Kidney glomerular epithelial cell (primary cell): ENCODE results near the gene ZNF423.
A peak's percentile ranks its signal among the peaks of the same experiment; 100 is the strongest.

Experiments used
- DNase-seq: peaks from one replicate; lab custom pipeline; 2025; lab: John Stamatoyannopoulos, UW

Gene ZNF423

DNA sequence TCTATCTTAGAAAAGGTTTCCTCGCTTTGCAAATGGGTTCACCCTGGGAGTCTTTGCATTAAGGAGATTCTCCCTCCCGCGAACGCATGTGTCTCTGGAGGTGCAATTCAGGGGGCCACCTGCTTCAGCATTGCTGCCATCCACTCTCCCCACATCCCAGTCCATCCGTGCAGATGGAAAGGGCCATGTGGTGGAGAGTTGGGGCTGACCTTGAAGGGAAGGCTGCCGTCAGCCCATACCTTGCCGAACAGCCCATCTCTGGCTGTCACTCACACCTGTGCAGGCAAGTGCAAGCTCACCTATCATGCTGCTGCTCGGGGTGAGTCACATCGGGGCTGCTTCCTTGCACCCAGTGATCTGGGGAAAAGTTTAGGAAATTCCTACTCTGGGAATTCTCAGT, 106.1 kb downstream of the ZNF423 start:
- DNase-seq, result no peak

DNA sequence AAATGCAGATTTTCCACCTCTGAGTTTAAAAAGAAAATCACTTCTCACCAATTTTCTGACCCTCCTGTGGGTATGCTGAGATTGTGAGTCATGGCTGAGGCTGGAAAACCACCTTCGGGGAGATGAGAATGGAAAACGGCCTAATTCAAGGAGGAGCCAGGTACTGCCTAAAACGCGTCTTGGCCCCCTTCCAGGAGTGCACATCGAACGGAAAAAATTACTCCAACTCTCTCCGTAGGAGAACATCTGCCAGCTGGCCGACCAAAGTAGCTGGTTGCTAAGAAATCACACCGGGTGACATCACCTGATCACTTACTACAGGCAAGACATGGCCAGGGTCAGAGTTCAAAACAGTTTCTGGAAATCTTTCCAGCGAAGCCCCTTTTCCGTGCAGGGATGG, 107.6 kb downstream of the ZNF423 start:
- DNase-seq, result peak; percentile 53

DNA sequence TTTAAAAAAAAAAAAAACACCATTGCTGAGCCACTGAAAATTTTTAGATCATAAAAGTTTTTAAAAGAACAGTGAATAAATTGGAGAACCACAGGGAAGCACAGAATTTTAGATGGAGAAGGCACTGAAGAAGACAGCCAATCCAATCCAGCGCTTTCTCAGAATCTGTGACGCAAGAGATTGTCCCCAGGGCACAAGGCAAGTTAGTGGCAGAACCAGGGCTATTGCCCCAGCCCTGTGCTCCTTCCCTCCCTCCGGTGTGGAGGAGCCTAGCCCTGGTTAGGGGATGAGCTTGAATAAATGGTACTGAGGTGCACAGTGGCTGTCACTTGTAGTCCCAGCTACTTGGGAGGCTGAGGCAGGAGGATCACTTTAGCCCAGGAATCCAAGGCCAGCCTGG, 108.3 kb downstream of the ZNF423 start:
- no peak for DNase-seq

DNA sequence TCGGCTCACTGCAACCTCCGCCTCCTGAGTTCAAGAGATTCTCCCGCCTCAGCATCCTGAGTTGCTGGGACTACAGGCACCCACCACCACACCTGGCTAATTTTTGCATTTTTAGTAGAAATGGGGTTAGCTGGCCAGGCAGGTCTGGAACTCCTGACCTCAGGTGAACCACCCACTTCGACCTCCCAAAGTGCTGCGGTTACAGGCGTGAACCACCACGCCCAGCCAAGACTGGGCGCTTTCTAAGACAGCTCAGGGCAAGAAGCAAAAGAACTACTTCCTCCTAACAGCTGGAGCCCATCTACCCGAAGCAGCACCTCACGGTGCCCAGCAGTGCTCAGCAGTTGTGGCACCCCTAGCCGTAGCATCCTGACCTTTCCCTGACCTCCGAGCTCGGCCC, 109.4 kb downstream of the ZNF423 start:
- DNase-seq, result no peak

DNA sequence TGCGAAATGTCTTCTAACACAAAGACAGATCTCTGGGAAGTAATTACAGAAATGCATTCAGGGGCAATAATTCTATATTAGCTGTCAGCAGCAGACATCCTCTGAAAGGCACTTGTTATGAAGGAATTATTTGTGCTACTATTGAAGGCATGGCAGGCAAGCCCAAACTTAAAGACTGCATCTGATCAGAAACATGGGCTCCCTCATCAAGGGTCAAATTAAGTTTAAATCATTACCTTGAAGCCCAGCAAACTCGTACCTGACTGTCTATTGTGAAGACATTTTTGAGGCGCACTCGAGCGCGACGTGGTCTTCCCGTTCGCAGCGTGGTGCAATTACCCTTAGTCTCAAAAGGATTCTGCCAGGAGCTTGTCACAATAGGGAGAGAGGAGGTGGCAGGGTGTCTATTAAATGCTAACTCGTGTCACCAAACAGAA, 110.6 kb downstream of the ZNF423 start:
- no peak for DNase-seq

DNA sequence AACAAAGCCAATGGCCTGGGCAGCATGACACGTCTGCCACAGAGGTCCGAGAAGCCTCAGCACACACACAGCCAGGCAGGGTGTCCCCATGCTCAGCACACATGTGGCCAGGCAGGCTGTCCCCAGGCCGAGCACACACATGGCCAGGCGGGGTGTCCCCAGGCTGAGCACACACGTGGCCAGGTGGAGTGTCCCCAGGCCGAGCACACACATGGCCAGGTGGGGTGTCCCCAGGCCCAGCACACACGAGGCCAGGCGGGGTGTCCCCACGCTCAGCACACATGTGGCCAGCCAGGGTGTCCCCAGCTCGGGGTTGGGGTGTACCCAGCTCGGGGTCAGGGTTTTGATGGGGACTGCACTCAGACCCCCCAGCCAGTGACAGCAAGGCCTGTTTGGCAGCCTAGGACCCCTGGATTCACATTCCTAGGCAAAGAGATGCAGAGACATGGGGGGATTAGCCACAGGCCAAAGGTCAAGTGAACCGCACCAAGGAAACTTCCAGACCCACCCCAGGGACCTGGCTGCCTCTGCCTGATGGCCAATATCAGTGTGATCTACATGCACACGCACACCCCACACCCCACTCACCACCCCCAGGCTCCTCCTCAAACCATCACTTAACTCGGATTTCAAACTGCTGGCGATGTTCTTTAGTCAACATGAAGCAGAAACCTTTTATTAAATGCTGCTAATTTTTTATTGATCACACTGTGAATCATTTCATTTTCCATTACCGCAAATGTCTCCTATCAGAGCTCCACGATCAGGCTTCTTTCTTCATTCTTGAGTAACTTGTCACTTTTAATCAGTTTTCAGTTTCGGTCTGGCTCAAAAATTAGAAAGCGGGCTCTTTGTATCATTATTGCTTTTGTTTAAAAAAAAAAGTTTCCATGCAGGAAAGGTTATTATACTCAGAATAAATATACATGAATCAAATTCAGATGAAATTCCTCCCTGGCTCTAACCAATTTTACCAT, 111.4 kb downstream of the ZNF423 start:
- DNase-seq, result no peak

DNA sequence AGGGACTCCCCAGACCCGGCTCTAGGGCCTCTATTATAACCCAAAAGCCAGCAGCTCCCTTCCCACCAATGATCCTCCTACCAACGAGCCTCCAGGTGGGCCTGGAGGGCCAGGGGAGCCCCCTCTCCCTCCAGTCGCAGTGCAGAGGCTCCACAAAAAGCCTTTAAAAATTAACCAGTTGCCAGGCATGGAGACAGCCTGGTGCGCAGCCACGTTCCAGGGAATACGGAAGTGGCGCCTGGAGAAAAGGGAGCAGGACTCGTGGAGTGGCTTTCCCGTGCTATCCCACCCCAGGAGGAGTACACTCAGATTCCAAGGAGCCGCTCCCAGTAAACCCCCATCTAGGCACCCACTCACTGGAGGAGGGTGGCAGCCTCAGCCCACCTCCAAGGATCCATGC, 112.3 kb downstream of the ZNF423 start:
- no peak for DNase-seq

DNA sequence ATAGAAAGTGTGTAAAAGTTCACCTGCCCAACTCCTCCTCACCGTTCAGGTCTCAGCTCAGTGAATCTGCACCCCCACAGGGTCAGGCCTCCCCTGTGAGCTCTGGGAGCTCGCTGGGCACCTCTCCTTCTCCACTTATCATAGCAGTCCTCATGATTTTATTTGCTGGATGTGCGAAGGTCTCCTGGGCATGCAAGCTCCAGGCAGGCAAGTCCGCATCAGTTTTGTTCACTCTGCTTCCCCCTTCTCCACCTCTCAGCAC, 112.8 kb downstream of the ZNF423 start:
- DNase-seq, result no peak

DNA sequence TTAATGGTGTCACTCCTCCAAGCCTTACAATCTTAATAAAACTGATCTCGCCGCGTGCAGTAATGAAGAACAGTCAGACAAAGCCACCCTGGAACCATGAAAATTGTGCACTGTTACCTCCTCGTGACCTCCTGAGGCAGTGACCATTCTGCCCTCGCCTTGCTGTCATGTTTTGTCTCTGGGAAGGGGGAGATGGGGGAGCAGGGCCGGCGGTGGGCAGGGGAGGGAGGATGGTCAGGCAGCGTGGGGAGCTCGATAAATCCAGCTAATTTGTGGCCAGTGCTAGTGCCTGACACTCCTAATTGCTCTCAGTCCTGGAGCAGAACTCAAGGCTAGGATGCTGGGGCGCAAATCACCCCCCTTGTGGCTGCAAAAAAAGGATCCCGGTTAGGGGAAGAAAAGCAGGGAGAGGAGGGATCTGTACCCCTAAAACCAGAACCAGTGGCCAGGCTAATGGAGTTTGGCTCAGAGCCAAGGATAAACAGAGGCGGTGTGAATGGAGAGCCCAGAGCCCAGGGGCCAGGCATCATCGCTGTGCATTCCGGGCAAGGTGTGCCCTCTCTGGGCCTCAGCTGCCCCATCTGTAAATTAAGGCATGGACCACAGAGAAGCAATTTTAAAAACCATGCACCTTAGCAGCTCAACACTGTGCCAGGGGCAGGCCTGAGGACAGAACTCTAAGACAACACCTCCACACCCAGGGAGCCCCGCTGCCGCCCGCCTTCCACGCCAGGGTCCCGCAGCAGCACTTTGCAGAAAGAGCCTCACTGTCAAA, 113.3 kb downstream of the ZNF423 start:
- DNase-seq, result no peak

DNA sequence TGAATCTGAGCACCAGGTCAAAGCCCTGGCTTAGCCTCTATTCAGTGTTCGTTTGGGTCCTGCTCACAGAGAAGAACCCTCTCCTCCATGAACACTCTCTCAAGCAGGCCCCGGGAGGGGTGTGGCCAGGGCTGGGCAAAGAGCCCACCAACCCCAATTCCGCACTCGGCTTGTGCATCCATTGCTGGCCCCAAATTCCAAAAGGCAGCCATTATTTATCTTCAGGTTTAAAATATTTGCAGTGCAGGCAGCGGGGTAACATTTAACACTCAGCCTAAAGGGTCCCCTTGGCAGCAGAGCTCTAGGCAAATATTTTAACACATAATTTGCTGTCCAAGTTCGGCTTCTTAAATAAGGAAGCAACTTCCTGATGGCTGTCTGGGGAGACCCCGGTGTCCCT, 115.7 kb downstream of the ZNF423 start:
- DNase-seq, result no peak

DNA sequence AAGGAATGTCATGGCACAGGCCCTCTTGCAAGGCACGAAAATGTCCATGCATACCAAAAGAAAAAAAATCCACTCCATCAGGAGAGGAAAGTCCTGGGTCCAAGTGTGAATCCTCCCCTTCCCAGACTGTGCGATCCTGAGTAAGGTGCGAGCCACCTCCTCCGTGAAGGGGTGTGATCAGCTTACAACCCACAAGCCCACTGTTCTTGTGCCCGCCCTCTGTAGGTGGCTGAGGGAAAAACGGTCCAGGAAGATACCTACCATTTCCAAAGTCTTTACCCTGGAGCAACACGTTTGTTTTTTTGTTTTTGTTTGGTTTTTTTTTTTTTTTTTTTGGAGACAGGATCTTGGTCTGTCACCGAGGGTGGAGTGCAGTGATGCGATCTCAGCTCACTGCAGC, 116.5 kb downstream of the ZNF423 start:
- no peak for DNase-seq

DNA sequence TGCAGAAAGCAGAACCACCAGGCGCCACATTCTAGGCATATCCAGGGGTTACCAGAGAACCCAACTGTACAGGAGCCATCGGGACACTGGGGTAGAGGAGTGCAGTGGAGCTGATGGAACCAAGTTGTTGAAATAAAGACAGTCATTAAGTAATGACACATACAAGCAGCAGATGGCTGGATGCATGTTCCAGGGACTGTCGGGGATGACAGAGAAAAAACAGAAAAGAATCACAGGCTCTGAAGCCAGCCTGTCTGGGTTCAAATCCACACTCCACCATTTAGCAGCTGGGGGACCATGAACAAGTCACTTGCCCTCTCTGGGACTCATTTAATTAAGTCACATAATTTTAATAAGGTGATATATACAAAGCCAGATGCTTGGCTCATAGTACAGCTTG, 117.1 kb downstream of the ZNF423 start:
- no peak for DNase-seq

DNA sequence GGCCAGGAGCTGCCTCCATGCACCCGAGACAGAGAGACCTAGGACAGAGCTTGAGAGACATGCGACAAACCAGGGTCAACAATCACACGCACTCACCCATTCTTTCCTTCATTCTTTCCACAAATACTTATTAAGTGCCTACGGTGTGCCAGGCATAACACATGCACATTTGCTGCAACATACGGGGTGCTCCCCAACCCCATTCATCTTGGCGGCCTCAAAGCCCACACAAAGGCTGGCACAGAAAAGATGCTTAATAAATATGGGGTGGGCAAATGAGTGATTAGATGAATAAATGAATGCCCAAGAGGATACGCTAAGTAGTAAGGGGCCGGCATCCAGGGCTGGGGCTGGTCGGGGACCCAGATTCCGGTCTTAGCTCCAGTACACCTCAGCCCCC, 117.9 kb downstream of the ZNF423 start:
- no peak for DNase-seq

DNA sequence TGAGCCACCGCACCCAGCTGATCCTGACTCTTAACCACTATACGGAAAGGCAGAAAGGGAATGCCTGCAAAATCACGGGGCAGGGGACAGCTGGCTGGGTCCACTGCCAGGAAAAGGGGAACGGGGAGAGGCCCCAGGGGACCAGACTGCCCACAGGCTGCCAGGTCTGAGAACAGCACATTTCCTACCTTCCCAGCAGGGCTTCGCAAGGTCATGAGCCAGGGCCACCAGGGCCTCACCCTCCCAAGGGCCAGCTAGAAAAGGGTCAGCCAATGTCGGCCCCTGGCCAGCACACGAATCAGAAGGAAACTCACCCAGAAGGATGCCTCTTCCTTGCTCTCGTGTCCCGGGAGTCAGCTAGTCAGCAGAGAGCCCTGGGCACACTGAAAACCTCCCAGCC, 118.4 kb downstream of the ZNF423 start:
- DNase-seq, result no peak

DNA sequence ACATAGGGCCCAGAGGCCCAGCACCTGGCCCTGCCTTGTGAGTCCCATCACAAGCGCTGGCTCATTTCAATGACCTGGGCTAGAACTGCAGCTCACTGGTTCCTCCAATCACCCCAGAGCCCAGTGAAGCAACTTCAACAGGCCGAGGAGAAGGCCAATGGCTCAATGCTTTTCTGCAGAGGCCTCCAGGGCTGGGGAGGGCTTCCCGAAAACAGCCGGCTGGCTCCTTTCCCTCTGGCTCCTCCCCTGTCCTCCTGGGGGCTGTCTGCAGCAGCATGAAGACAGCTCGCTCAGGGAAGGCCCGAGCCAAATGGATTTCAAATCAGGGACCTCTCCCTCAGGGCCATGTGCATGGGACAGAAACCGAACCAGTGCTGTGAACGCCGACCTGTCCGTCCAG, 121.6 kb downstream of the ZNF423 start:
- no peak for DNase-seq

DNA sequence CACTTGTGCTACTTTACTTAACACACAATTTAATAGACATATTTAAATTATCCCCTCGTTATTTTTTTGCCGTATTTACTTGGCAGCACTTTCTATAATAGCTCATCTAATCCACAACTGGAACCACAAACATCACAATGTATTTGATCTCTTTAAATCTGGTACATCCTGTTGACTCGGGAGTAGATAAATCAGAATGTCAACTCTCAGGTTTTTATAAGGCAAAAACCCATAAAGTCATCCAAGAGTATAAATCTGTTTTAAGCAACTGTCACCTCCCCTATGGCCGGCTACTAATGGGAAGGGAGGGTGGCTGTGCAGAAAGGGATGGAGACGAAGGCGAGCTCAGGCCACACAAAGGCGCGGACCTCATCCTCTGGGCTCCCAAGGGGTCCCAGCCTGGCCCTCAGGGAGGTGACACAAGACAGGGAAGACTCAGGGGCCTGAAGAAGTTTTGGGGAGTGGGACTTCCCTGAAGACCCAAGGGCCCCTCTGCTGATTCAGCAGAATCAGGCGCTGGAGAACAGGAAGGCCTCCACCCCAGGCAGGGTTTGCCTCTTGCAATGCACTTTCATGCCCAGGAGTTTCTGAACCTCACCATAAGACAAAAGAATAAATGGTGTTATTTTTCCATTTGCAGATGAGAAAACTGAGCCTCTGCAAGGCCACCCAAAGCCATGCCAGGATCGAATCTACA, 122.5 kb downstream of the ZNF423 start:
- DNase-seq, result no peak

DNA sequence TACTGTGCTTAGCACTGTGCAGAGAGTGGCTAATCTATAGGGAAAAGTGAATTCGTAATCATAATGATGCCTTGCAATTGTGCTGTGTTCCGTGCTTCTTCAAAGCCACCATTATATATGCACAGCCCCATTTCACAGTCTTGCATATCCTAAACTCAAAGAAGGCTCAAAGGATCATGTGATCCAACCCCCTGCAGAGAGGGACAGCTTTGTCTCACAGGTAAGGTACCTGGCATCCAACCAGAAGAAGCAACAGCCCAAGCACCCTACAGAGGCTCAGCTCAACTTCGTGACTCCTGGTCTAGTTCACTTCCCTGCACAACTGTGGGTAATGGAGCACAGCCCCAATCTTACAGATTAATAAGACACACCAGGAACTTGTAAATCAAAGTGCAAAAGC, 124.0 kb downstream of the ZNF423 start:
- DNase-seq, result no peak

DNA sequence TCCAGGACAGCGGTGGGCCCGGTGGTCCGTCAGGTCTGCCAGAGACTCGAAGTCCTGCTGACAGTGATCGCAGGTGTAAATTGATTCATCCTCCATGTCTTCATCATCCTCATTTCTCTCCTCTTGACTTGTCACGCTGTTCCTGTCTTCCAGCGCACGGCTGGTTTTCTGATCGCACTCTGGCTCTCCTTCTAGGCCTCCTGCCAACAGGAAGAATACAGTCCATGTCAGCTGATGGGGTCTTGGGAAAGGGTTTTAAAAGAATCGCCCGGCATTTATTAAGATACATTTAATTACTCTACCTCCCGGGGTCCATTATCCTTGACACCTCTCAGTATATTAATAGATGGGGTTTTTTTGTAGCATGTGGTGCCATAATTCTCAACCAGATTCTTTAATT, 125.1 kb downstream of the ZNF423 start:
- no peak for DNase-seq

DNA sequence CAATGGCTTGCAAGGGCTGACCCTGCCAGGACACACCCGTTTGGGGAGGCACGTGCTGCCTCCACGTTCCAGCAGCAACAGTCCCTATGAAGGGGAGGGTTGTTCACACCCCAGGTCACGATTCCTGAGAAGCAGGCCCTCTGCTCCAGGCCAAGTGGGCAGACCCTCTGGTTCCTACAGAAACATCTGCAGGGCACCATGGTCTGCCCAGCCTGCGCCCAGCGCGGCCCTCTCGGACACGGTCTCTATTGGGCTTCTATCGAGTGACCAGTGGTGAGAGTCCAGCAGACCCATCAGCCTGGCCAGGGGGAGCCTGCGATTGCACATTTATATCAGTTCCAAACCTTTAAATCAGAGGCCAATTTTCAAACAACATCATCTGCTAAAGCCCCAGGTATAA, 128.3 kb downstream of the ZNF423 start:
- DNase-seq, result no peak

DNA sequence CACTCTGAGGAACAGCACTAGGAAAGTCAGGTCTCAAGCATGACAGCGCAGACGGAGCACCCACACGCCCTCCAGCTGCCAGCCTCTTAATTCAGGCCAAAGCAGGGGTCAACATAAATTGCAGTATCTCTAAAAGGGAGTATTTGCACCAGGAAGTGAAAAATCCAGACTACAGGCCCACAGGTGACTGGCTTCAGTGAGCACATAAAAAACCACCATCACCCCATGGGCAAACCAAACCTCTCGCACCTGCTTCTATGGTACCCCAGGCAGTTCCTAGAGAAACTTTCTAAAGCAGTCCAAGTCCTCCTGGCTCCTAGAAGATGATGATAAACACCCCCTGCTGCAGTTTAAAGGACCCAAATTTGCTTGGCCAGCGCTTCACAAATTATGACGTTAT, 129.8 kb downstream of the ZNF423 start:
- no peak for DNase-seq

DNA sequence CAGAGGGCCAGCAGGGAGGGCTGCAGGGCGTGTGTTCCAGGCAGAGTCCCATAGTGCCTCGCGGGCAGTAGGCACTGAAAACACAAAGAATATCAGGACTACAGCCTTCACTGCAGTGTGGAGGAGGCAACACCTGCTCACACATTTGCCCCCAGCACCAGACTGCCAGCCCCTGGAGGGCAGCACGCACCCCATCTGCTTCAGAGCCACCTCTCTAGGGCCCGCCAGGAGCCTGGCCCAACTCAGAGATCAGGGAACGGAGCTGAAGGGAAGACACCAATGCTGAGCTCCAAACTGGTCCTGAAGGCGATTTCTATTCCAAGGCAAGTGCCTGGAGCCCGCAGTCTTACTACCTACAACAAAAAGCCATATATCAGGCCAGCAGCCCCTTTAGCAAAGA, 130.3 kb downstream of the ZNF423 start:
- DNase-seq, result no peak

DNA sequence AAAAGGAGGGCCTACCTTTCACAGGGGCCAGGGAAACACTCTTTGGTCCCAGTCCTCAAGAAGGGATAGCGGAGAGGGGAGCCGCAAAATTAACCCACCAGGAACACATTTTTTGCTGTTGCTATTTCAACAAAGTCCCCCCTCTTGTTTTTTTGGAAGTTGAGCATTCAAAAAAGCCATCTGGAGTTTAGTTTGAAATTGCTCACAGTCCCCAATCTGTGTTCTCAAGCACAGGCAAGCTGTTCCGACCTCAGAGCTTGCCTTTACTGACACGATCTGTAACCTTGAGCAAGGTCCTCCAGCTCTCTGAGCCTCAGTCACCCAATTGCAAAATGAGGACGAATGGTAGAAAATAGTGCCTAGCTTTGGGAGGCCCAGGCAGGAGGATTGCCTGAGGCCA, 131.1 kb downstream of the ZNF423 start:
- no peak for DNase-seq

DNA sequence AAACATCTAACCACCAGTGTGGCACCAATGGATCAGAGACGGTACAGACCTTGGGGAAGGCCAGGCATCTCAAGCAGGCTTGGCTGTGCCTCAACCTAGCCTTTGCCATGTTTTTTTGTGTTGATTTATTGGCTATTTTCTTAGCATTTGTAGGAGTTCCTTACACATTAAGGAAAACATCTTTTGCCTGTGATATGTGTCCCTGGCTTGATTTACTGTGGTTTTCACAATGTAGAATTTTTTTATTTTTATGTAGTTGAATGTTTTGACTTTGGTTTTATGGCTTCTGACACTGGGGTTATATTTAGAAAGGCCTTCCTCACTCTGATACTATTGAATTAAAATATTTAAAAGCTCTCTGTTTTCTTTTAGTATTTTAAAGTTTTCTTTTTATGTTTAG, 132.6 kb downstream of the ZNF423 start:
- DNase-seq, result no peak
